ENCODE measurements around the gene STING1.
"Not testable (repeated sequence)": the region's sequence is repeated elsewhere in the genome, so short reads cannot be mapped to it uniquely, and the experiment has no call there.

- not testable (repeated sequence) for TF ChIP-seq CTCF, POLR2A (IDR thresholded peaks at IDR 0.05)
Measured at GRCh38 chr5:139525586-139526308, 43.2 kb upstream of the STING1 start.

Measured in body of pancreas (tissue), 4 donors.